ENCODE data around the gene CTNNBIP1. TPM values are rescaled to one million over a fixed set of nuclear protein-coding genes. Genes with fewer than 3 reads are reported as not detected.
"Not testable (repeated sequence)": the region's sequence is repeated elsewhere in the genome, so short reads cannot be mapped to it uniquely, and the experiment has no call there.

CTNNBIP1 gene
- total and polyA plus RNA-seq, 12 donors: 26.5 to 69.4 (median 37.3) TPM

GRCh38 chr1:9808459-9808858 lies 101.6 kb downstream of the CTNNBIP1 start:
- H3K27me3 ChIP-seq: no peaks in the 10 kb centered on the region
- no peak for ATAC-seq
- H3K27ac ChIP-seq: no peak overlapping the region
- H3K4me3 ChIP-seq: no peak overlapping the region
- peaks cover 0 to 3% (median 0%) of the 10 kb centered on the region in 9 donors for H3K36me3 ChIP-seq
- 86% methylated on average over 8 of the region's 8 CpGs for WGBS, 2 donors
- no peaks in the 10 kb centered on the region for H3K9me3 ChIP-seq
- intact Hi-C loops (cut with DNase I): no loop called here
- H3K4me1 ChIP-seq: peaks cover 3 to 50% (median 24%) of the 10 kb centered on the region in 9 donors
- no peak for TF ChIP-seq CTCF (IDR thresholded peaks at IDR 0.05)
- DNase-seq: no peak

GRCh38 chr1:9807541-9807940 lies 102.5 kb downstream of the CTNNBIP1 start:
- H3K36me3 ChIP-seq: peaks cover 0 to 3% (median 0%) of the 10 kb centered on the region in 9 donors
- H3K27ac ChIP-seq: no peak overlapping the region
- TF ChIP-seq CTCF (IDR thresholded peaks at IDR 0.05): no peak
- H3K4me1 ChIP-seq: peaks cover 3 to 51% (median 24%) of the 10 kb centered on the region in 9 donors
- H3K4me3 ChIP-seq: no peak overlapping the region
- DNase-seq (no peak), ATAC-seq (peak in 1 of 8 donors; percentile 23)
- 74 to 77% methylated on average over 11 to 12 of the region's 12 CpGs for WGBS, 2 donors
- no peaks in the 10 kb centered on the region for H3K27me3 ChIP-seq
- intact Hi-C loops (cut with DNase I): no loop called here
- H3K9me3 ChIP-seq: no peaks in the 10 kb centered on the region

GRCh38 chr1:9805972-9806371 lies 104.1 kb downstream of the CTNNBIP1 start:
- H3K27ac ChIP-seq; H3K4me3 ChIP-seq; H3K27me3 ChIP-seq; ATAC-seq; H3K9me3 ChIP-seq; DNase-seq; H3K36me3 ChIP-seq; intact Hi-C loops (cut with DNase I): not testable (repeated sequence)
- H3K4me1 ChIP-seq: peaks cover 2 to 42% (median 13%) of the 10 kb centered on the region in 9 donors
- 81 to 84% methylated on average over 5 of the region's 5 CpGs for WGBS, 2 donors

- no peak for TF ChIP-seq CTCF (IDR thresholded peaks at IDR 0.05)
- Histone ChIP-seq H3K4me3 (no peak overlapping the region), H3K27me3 (no peaks in the 10 kb centered on the region), H3K9me3 (no peaks in the 10 kb centered on the region), H3K27ac (no peak overlapping the region), H3K4me1 (peaks cover 2 to 35% (median 10%) of the 10 kb centered on the region in 9 donors), H3K36me3 (peaks cover 0 to 3% (median 0%) of the 10 kb centered on the region in 9 donors)
- DNase-seq (no peak), ATAC-seq (no peak)
- intact Hi-C loops (cut with DNase I): no loop called here
- WGBS, 2 donors: 79 to 82% methylated on average over 7 of the region's 7 CpGs
Observed at GRCh38 chr1:9805006-9805508, 105.0 kb downstream of the CTNNBIP1 start.

GRCh38 chr1:9803003-9803918 lies 106.8 kb downstream of the CTNNBIP1 start:
- H3K27me3 ChIP-seq; H3K9me3 ChIP-seq; H3K4me3 ChIP-seq; DNase-seq; intact Hi-C loops (cut with DNase I); H3K27ac ChIP-seq; ATAC-seq; H3K36me3 ChIP-seq: not testable (repeated sequence)
- H3K4me1 ChIP-seq: peaks cover 0 to 28% (median 17%) of the 10 kb centered on the region in 9 donors
- WGBS, 2 donors: 94% methylated on average over 13 of the region's 13 CpGs
